Endothelial cell of umbilical vein (primary cell): ENCODE measurements around the gene HSPA14. TPM values are rescaled to one million over a fixed set of nuclear protein-coding genes. Genes with fewer than 3 reads are reported as not detected.

ENCODE experiments used
- BruUV-seq: library from RNA; stranded (reverse); fragments of 400-500 nt; replicated peaks from 2 replicates; lab custom pipeline; 2021; lab: Mats Ljungman, UMichigan
- CTCF ChIA-PET: fragments of 300-600, 350-600 bp; sonication (Branson Sonifier 250); formaldehyde crosslinking; loops from one replicate; lab custom pipeline; 2021; ENCODE audit warnings: antibody characterized with exemption, inconsistent platforms; lab: Charles Lee
- POLR2A ChIA-PET: fragments of 300-600, 350-600 bp; sonication (Branson Sonifier 250); formaldehyde crosslinking; loops from one replicate; lab custom pipeline; 2021; ENCODE audit warnings: antibody characterized with exemption, inconsistent platforms; lab: Charles Lee
- DNase-seq: peaks from one replicate; pipeline ENCODE4 v3.0.0-alpha.2; 2011; ENCODE audit warnings: low read depth, low spot score
- FAIRE-seq: peaks from 2 replicates; lab custom pipeline; 2011; peaks lifted over from hg19 to GRCh38; lab: Jason Lieb, UNC
- H2AFZ ChIP-seq: 2 replicates; pipeline ENCODE4 v1.6.0; 2012; ENCODE audit warnings: low read depth, low read length, control low read depth, inconsistent platforms
- H3K27ac ChIP-seq: 2 replicates; pipeline ENCODE4 v1.5.1; 2011; ENCODE audit warnings: low read depth, mild to moderate bottlenecking, control low read depth, low read length, moderate library complexity; ENCODE audit not compliant: insufficient read depth
- H3K27me3 ChIP-seq, 2 experiments: 2 replicates each; pipeline versions ENCODE4 v1.6.0 to v1.6.1; 2011; ENCODE audit warnings: low read length in 2 of 2, mixed read lengths in 1 of 2; ENCODE audit not compliant: control insufficient read depth in 2 of 2, insufficient read depth in 2 of 2
- H3K36me3 ChIP-seq, 2 experiments: 2 replicates in 1 of 2; 3 replicates in 1 of 2; pipeline ENCODE4 v1.5.1; 2011; ENCODE audit warnings: low read length in 2 of 2, mild to moderate bottlenecking in 1 of 2, moderate library complexity in 1 of 2; ENCODE audit not compliant: control insufficient read depth in 2 of 2, insufficient read depth in 2 of 2; ENCODE audit errors: extremely low read depth in 1 of 2
- H3K4me1 ChIP-seq: 3 replicates; pipeline ENCODE4 v1.5.1; 2011; ENCODE audit warnings: mild to moderate bottlenecking, low read length; ENCODE audit not compliant: control insufficient read depth, insufficient read depth; ENCODE audit errors: extremely low read depth
- H3K4me2 ChIP-seq: 2 replicates; pipeline ENCODE4 v1.6.1; 2011; ENCODE audit warnings: low read length, control low read depth, mixed read lengths; ENCODE audit not compliant: insufficient read depth
- H3K4me3 ChIP-seq, 3 experiments: fragments of 200-600 bp in 1 of 3; sonication (generic), shearing (Covaris generic) in 1 of 3; replicated peaks in 1 of 3; 2 replicates each; pipeline ENCODE4 v1.5.1; 2011 to 2016; ENCODE audit warnings: control low read depth in 3 of 3, low read length in 3 of 3, mild to moderate bottlenecking in 2 of 3, inconsistent platforms in 1 of 3, low read depth in 1 of 3, moderate library complexity in 1 of 3; ENCODE audit not compliant: insufficient read depth in 1 of 3
- H3K79me2 ChIP-seq: 2 replicates; pipeline ENCODE4 v1.6.0; 2012; ENCODE audit warnings: low read length, inconsistent platforms; ENCODE audit not compliant: control insufficient read depth, insufficient read depth
- H3K9ac ChIP-seq: replicated peaks from 2 replicates; pipeline ENCODE3; 2011; ENCODE audit warnings: low read length, control low read depth; ENCODE audit not compliant: insufficient read depth; ENCODE audit errors: extremely low read depth
- H3K9me1 ChIP-seq: replicated peaks from 3 replicates; pipeline ENCODE4 v1.6.0; 2011; ENCODE audit warnings: mild to moderate bottlenecking, low read length; ENCODE audit not compliant: control insufficient read depth, insufficient read depth; ENCODE audit errors: extremely low read depth
- H3K9me3 ChIP-seq: replicated peaks from 2 replicates; pipeline ENCODE4 v1.5.1; 2012; ENCODE audit warnings: low read length, inconsistent platforms; ENCODE audit not compliant: control insufficient read depth, insufficient read depth
- H4K20me1 ChIP-seq: replicated peaks from 2 replicates; pipeline ENCODE3; 2011; ENCODE audit warnings: mild to moderate bottlenecking, low read length; ENCODE audit not compliant: control insufficient read depth, insufficient read depth; ENCODE audit errors: extremely low read depth
- EZH2 ChIP-seq: IDR thresholded peaks from 2 replicates; pipeline ENCODE4 v1.6.1; 2012; ENCODE audit warnings: borderline replicate concordance, low read depth, mild to moderate bottlenecking, moderate library complexity, low read length, inconsistent platforms; ENCODE audit not compliant: severe bottlenecking
- FOS ChIP-seq: IDR thresholded peaks from 2 replicates; pipeline ENCODE4 v1.6.1; 2011; ENCODE audit warnings: mild to moderate bottlenecking, low read length, moderate library complexity, borderline replicate concordance; ENCODE audit not compliant: insufficient read depth
- GATA2 ChIP-seq: IDR thresholded peaks from 2 replicates; pipeline ENCODE4 v1.7.0; 2011; ENCODE audit warnings: low read depth, mild to moderate bottlenecking, moderate library complexity, mixed read lengths, low read length; ENCODE audit not compliant: insufficient read length, insufficient read depth
- JUN ChIP-seq: IDR thresholded peaks from 2 replicates; pipeline ENCODE4 v1.6.1; 2011; ENCODE audit warnings: borderline replicate concordance, low read depth; ENCODE audit not compliant: insufficient read length, insufficient read depth
- MYC ChIP-seq: IDR thresholded peaks from one replicate; pipeline ENCODE4 v1.6.1; 2011; ENCODE audit warnings: mild to moderate bottlenecking, low read depth, low read length
- POLR2A ChIP-seq: IDR thresholded peaks from 2 replicates; pipeline ENCODE4 v1.6.1; 2012; ENCODE audit warnings: low read depth, mild to moderate bottlenecking, control low read depth, low read length
- POLR2AphosphoS5 ChIP-seq: IDR thresholded peaks from 2 replicates; pipeline ENCODE4 v1.6.1; 2012; ENCODE audit warnings: low read depth, mild to moderate bottlenecking, control low read depth, low read length, moderate library complexity; ENCODE audit not compliant: insufficient read depth
- dilution Hi-C: fragments of 300-500 bp; cut with MboI; formaldehyde crosslinking; loops from one replicate; pipeline ENCODE4 v1.15.0; 2019; ENCODE audit warnings: low sequenced_read_pairs; ENCODE audit not compliant: extremely low pct_ligation_motif_present
- intact Hi-C: fragments of 100-400 bp; cut with micrococcal nuclease; formaldehyde crosslinking; loops from one replicate; pipeline ENCODE4 v1.10.0; 2022
- polyA plus RNA-seq, 4 experiments: library from polyadenylated mRNA; depleted of rRNA in 3 of 4; stranded (reverse) in 3 of 4; unstranded in 1 of 4; fragments of >200 nt; gene quantifications; 2 replicates each; pipeline versions ENCODE4 v1.2.1 to v1.2.3, GENCODE V29; 2011 to 2012; ENCODE audit warnings: missing spikeins in 1 of 4
- total RNA-seq: library from RNA; stranded (reverse); gene quantifications from 2 replicates; pipeline ENCODE4 v1.2.3, GENCODE V29; 2021
- TF ChIP-seq, protein P1 (sequence below): IDR thresholded peaks from 2 replicates; pipeline ENCODE4 v1.6.1; 2011; ENCODE audit not compliant: insufficient read depth, insufficient read length
- TF ChIP-seq, protein P2 (sequence below), 2 donors: IDR thresholded peaks; 1 replicate in 1 of 2; 2 replicates in 1 of 2; pipeline ENCODE4 v1.5.1; 2011; ENCODE audit warnings: low read length in 2 of 2, mild to moderate bottlenecking in 2 of 2, moderate library complexity in 2 of 2, control low read depth in 1 of 2, inconsistent platforms in 1 of 2, low read depth in 1 of 2; ENCODE audit not compliant: insufficient read depth in 1 of 2; ENCODE audit errors: extremely low read depth in 1 of 2

HSPA14 gene
- total and polyA plus RNA-seq, 2 donors (not counting 3 experiments of a cell fraction or from before 2014, with no cell fraction given): 7.6 to 15.7 TPM

DNA sequence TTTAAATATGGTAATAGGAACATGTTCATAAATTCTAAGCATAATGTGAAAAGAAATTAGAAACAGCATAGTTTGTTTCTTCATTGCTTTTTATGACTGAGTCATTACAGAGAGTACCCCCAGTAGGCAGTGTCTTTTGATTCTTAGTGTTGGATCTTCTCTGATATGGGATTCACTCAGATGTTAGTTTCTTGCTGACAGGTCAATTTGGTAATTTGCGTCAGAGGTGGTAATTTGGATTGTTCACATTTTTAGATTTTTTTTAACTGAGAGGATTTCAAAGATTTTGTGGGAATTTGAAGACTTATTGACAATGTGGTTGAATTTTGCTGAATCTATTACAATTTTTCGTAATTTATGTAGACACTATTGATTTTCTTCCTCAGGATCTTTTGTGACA lies 2.1 kb downstream of the HSPA14 start:
- no peaks in the 10 kb centered on the region for H3K27me3 ChIP-seq
- ChIA-PET POLR2A (no interaction called here), CTCF (interaction anchor here (1.5 kb wide), 1 partner anchor 11 kb away, joined by 5 read pairs; no protein-coding TSS in a partner anchor)
- H3K4me3 ChIP-seq: no peak overlapping the region
- BruUV-seq: TSS peak; percentile 15
- H3K36me3 ChIP-seq: peaks cover 12 to 25% of the 10 kb centered on the region in 2 experiments
- no peak for FAIRE-seq
- H3K79me2 ChIP-seq: peaks cover 27% of the 10 kb centered on the region
- H3K9me3 ChIP-seq: no peaks in the 10 kb centered on the region
- peaks cover 20% of the 10 kb centered on the region for H3K4me1 ChIP-seq
- no peak overlapping the region for H3K4me2 ChIP-seq
- dilution Hi-C loops (no loop called here), intact Hi-C loops (no loop called here)
- no peak overlapping the region for H3K9ac ChIP-seq
- H2AFZ ChIP-seq: no peak overlapping the region
- H3K27ac ChIP-seq: no peak overlapping the region
- no peak for TF ChIP-seq POLR2AphosphoS5
- no peak for TF ChIP-seq MYC
- TF ChIP-seq, protein P1, sequence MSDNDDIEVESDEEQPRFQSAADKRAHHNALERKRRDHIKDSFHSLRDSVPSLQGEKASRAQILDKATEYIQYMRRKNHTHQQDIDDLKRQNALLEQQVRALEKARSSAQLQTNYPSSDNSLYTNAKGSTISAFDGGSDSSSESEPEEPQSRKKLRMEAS: no peak
- TF ChIP-seq EZH2: no peak
- TF ChIP-seq JUN: no peak
- TF ChIP-seq FOS: no peak
- no peaks in the 10 kb centered on the region for H4K20me1 ChIP-seq
- no peak for DNase-seq
- no peaks in the 10 kb centered on the region for H3K9me1 ChIP-seq

DNA sequence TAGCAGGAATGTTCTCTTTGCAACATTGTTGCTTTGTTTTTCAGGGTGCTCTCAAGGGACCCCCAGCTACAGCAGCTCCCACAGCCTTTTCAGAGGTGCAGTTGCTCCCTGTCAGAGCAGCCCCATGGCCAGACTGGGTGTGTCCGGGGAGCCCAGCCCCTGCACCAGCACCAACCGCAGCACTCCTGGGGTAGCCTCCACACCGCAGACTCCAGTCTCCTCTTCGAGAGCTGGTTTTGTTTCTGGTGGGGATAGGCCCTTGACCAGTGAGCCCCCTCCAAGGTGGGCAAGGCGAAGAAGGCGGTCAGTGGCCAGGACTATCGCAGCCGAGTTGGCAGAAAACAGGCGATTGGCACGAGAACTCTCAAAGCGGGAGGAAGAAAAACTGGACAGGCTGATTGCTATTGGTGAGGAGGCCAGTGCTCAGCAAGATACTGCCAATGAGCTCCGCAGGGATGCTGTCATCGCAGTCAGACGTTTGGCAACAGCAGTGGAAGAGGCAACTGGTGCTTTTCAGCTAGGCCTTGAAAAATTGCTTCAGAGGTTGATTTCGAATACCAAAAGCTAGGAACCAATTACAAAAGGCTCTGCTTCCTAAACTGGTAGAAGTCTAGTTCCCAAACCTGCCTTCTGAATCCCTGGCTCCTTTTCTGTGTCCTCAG lies 5.4 kb downstream of the HSPA14 start:
- no peak overlapping the region for H3K27ac ChIP-seq
- peaks cover 26% of the 10 kb centered on the region for H3K79me2 ChIP-seq
- H3K9me3 ChIP-seq: no peaks in the 10 kb centered on the region
- no peak overlapping the region for H3K4me2 ChIP-seq
- H3K36me3 ChIP-seq: peaks cover 12 to 25% of the 10 kb centered on the region in 2 experiments
- intact Hi-C loops: no loop called here
- no peak overlapping the region for H3K4me3 ChIP-seq
- no TSS peak for BruUV-seq
- dilution Hi-C loops: no loop called here
- DNase-seq: no peak
- H3K9me1 ChIP-seq: no peaks in the 10 kb centered on the region
- H4K20me1 ChIP-seq: no peaks in the 10 kb centered on the region
- no peak for FAIRE-seq
- POLR2A ChIA-PET: no interaction called here
- H3K4me1 ChIP-seq: peaks cover 13% of the 10 kb centered on the region
- H3K27me3 ChIP-seq: no peaks in the 10 kb centered on the region
- H2AFZ ChIP-seq: no peak overlapping the region
- no peak overlapping the region for H3K9ac ChIP-seq
- CTCF ChIA-PET: no interaction called here
- TF ChIP-seq FOS (no peak), POLR2A (no peak), EZH2 (no peak), GATA2 (no peak), MYC (no peak), POLR2AphosphoS5 (no peak), JUN (no peak)
- TF ChIP-seq, protein P1: no peak
- TF ChIP-seq, protein P2, sequence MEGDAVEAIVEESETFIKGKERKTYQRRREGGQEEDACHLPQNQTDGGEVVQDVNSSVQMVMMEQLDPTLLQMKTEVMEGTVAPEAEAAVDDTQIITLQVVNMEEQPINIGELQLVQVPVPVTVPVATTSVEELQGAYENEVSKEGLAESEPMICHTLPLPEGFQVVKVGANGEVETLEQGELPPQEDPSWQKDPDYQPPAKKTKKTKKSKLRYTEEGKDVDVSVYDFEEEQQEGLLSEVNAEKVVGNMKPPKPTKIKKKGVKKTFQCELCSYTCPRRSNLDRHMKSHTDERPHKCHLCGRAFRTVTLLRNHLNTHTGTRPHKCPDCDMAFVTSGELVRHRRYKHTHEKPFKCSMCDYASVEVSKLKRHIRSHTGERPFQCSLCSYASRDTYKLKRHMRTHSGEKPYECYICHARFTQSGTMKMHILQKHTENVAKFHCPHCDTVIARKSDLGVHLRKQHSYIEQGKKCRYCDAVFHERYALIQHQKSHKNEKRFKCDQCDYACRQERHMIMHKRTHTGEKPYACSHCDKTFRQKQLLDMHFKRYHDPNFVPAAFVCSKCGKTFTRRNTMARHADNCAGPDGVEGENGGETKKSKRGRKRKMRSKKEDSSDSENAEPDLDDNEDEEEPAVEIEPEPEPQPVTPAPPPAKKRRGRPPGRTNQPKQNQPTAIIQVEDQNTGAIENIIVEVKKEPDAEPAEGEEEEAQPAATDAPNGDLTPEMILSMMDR (IDR thresholded peaks at IDR 0.05; ENCODE audit: extremely low read depth in 1 of 2, insufficient read depth in 1 of 2, low read depth in 1 of 2, low read length in 2 of 2): no peak
